B cell (primary cell): ENCODE measurements around the gene GATA1.

ENCODE experiments used
- CTCF ChIP-seq: fragments of 200-600 bp; IDR thresholded peaks from one replicate; pipeline ENCODE4 v1.8.0; 2022; ENCODE audit warnings: antibody characterized with exemption, mild to moderate bottlenecking
- EZH2 ChIP-seq: IDR thresholded peaks from 2 replicates; pipeline ENCODE4 v1.6.1; 2012; ENCODE audit warnings: borderline replicate concordance, low read depth, mild to moderate bottlenecking, moderate library complexity, low read length; ENCODE audit not compliant: insufficient read depth, poor library complexity, severe bottlenecking

- no peak for TF ChIP-seq CTCF
- TF ChIP-seq EZH2 = no peak
Observed at GRCh38 chrX:48779399-48779798, 7.0 kb upstream of the GATA1 start.
